H1 (cell line): ENCODE results near the gene CAMTA1. TPM values are rescaled to one million over a fixed set of nuclear protein-coding genes. Genes with fewer than 3 reads are reported as not detected.
A peak's percentile ranks its signal among the peaks of the same experiment; 100 is the strongest.

Experiments
- CTCF ChIA-PET: fragments of 300-600 bp; sonication (Branson Sonifier 250); formaldehyde crosslinking; loops from one replicate; lab custom pipeline; 2021; ENCODE audit not compliant: partially characterized antibody; lab: Charles Lee
- POLR2A ChIA-PET: fragments of 300-600 bp; sonication (Branson Sonifier 250); formaldehyde crosslinking; loops from one replicate; lab custom pipeline; 2021; ENCODE audit warnings: inconsistent platforms; ENCODE audit not compliant: partially characterized antibody; lab: Charles Lee
- DNase-seq, 2 experiments: peaks; one replicate each; pipeline versions ENCODE4 v3.0.0 to v3.0.0-alpha.2; 2010 to 2022; ENCODE audit warnings: low spot score in 2 of 2, low read depth in 1 of 2, mixed read lengths in 1 of 2
- FAIRE-seq: peaks from 2 replicates; lab custom pipeline; 2011; peaks lifted over from hg19 to GRCh38; lab: Jason Lieb, UNC
- H2AFZ ChIP-seq: 2 replicates; pipeline ENCODE4 v1.8.1; 2012; ENCODE audit warnings: low read length, inconsistent platforms
- H2AK5ac ChIP-seq: 2 replicates; pipeline ENCODE4 v1.6.1; 2013; ENCODE audit warnings: low read depth, low read length
- H2BK120ac ChIP-seq: replicated peaks from 2 replicates; pipeline ENCODE3; 2013; ENCODE audit warnings: low read depth, low read length, inconsistent platforms
- H2BK12ac ChIP-seq: 2 replicates; pipeline ENCODE4 v1.6.1; 2013; ENCODE audit warnings: low read depth, low read length
- H2BK15ac ChIP-seq: 2 replicates; pipeline ENCODE4 v1.6.1; 2013; ENCODE audit warnings: low read length
- H2BK20ac ChIP-seq: 2 replicates; pipeline ENCODE4 v1.6.1; 2013; ENCODE audit warnings: low read length
- H2BK5ac ChIP-seq: 2 replicates; pipeline ENCODE4 v1.6.1; 2013; ENCODE audit warnings: low read depth, low read length
- H3K14ac ChIP-seq: 2 replicates; pipeline ENCODE4 v1.6.1; 2013; ENCODE audit warnings: inconsistent platforms; ENCODE audit not compliant: insufficient read length
- H3K18ac ChIP-seq: 2 replicates; pipeline ENCODE4 v1.6.1; 2013; ENCODE audit warnings: low read length; ENCODE audit errors: extremely low read depth
- H3K23ac ChIP-seq: 2 replicates; pipeline ENCODE4 v1.6.1; 2013; ENCODE audit warnings: inconsistent platforms; ENCODE audit not compliant: insufficient read length
- H3K23me2 ChIP-seq: 2 replicates; pipeline ENCODE4 v1.6.1; 2013; ENCODE audit warnings: low read depth, low read length
- H3K27ac ChIP-seq: 2 replicates; pipeline ENCODE4 v1.6.1; 2011; ENCODE audit warnings: low read depth, low read length, inconsistent platforms
- H3K27me3 ChIP-seq, 4 experiments: replicated peaks in 1 of 4; 1 replicate in 1 of 4; 2 replicates in 3 of 4; pipeline versions ENCODE4 v1.6.1 to v1.8.1; 2011 to 2013; ENCODE audit warnings: low read length in 3 of 4, mild to moderate bottlenecking in 3 of 4, inconsistent platforms in 2 of 4, mixed read lengths in 2 of 4, moderate library complexity in 1 of 4; ENCODE audit not compliant: control insufficient read depth in 3 of 4, insufficient read depth in 3 of 4; ENCODE audit errors: extremely low read depth in 1 of 4
- H3K36me3 ChIP-seq, 4 experiments: 2 replicates each; pipeline versions ENCODE4 v1.6.1 to v1.8.1; 2011 to 2013; ENCODE audit warnings: mild to moderate bottlenecking in 4 of 4, low read length in 3 of 4, moderate library complexity in 2 of 4, control low read depth in 1 of 4, inconsistent platforms in 1 of 4; ENCODE audit not compliant: insufficient read depth in 4 of 4, control insufficient read depth in 2 of 4
- H3K4ac ChIP-seq: replicated peaks from 2 replicates; pipeline ENCODE3; 2013; ENCODE audit warnings: low read length, low read depth, mixed read lengths, inconsistent platforms; ENCODE audit not compliant: insufficient read length
- H3K4me1 ChIP-seq, 4 experiments: replicated peaks in 1 of 4; 1 replicate in 1 of 4; 2 replicates in 3 of 4; pipeline versions ENCODE4 v1.6.1 to v1.8.1; 2011 to 2013; ENCODE audit warnings: low read length in 3 of 4, inconsistent platforms in 2 of 4, mixed read lengths in 1 of 4; ENCODE audit not compliant: insufficient read depth in 4 of 4, control insufficient read depth in 3 of 4
- H3K4me2 ChIP-seq, 2 experiments: 2 replicates each; pipeline versions ENCODE4 v1.6.1 to v1.8.1; 2011 to 2013; ENCODE audit warnings: low read depth in 2 of 2, low read length in 2 of 2, control low read depth in 1 of 2, inconsistent platforms in 1 of 2, mild to moderate bottlenecking in 1 of 2; ENCODE audit not compliant: insufficient read depth in 1 of 2
- H3K4me3 ChIP-seq, 4 experiments: fragments of 200-600, 300-600 bp in 1 of 4; sonication (generic), shearing (Covaris generic), sonication (Bioruptor Twin) in 1 of 4; 2 replicates each; pipeline versions ENCODE4 v1.5.1 to v1.8.1; 2011 to 2016; ENCODE audit warnings: low read length in 4 of 4, low read depth in 3 of 4, control low read depth in 2 of 4, inconsistent platforms in 2 of 4, mild to moderate bottlenecking in 2 of 4, mixed read lengths in 1 of 4, moderate library complexity in 1 of 4; ENCODE audit not compliant: insufficient read depth in 2 of 4; ENCODE audit errors: extremely low read depth in 1 of 4
- H3K56ac ChIP-seq: replicated peaks from 2 replicates; pipeline ENCODE3; 2013; ENCODE audit warnings: low read depth, mild to moderate bottlenecking, mixed read lengths, low read length, inconsistent platforms; ENCODE audit not compliant: insufficient read length
- H3K79me1 ChIP-seq: 2 replicates; pipeline ENCODE4 v1.6.1; 2013; ENCODE audit warnings: low read depth, low read length, control low read depth
- H3K79me2 ChIP-seq, 2 experiments: 2 replicates each; pipeline versions ENCODE4 v1.6.1 to v1.8.1; 2012 to 2013; ENCODE audit warnings: low read length in 2 of 2, mild to moderate bottlenecking in 2 of 2, inconsistent platforms in 1 of 2; ENCODE audit not compliant: insufficient read depth in 2 of 2, control insufficient read depth in 1 of 2
- H3K9ac ChIP-seq, 4 experiments: replicated peaks in 1 of 4; 1 replicate in 1 of 4; 2 replicates in 3 of 4; pipeline versions ENCODE4 v1.6.1 to v1.8.1; 2011 to 2013; ENCODE audit warnings: low read depth in 3 of 4, low read length in 3 of 4, control low read depth in 2 of 4, mild to moderate bottlenecking in 2 of 4, moderate library complexity in 2 of 4, inconsistent platforms in 1 of 4; ENCODE audit errors: extremely low read depth in 1 of 4
- H3K9me3 ChIP-seq, 2 experiments: 2 replicates each; pipeline versions ENCODE4 v1.6.1 to v1.8.1; 2012 to 2013; ENCODE audit warnings: mild to moderate bottlenecking in 2 of 2, moderate library complexity in 2 of 2, control low read depth in 1 of 2, inconsistent platforms in 1 of 2, low read depth in 1 of 2, low read length in 1 of 2, mixed read lengths in 1 of 2; ENCODE audit not compliant: insufficient read depth in 2 of 2
- H4K20me1 ChIP-seq, 2 experiments: replicated peaks in 1 of 2; 2 replicates each; pipeline versions ENCODE3 to v1.8.1; 2011 to 2013; ENCODE audit warnings: inconsistent platforms in 2 of 2, low read length in 2 of 2, mild to moderate bottlenecking in 1 of 2; ENCODE audit not compliant: insufficient read depth in 2 of 2, control insufficient read depth in 1 of 2
- H4K5ac ChIP-seq: 2 replicates; pipeline ENCODE4 v1.6.1; 2013; ENCODE audit warnings: low read length, low read depth, mixed read lengths, inconsistent platforms; ENCODE audit not compliant: insufficient read length
- H4K8ac ChIP-seq: 2 replicates; pipeline ENCODE4 v1.8.0; 2013; ENCODE audit warnings: mild to moderate bottlenecking, moderate library complexity, low read length, inconsistent platforms; ENCODE audit not compliant: insufficient read depth; ENCODE audit errors: extremely low read depth
- H4K91ac ChIP-seq: replicated peaks from 2 replicates; pipeline ENCODE3; 2013; ENCODE audit warnings: low read length, mixed read lengths, inconsistent platforms; ENCODE audit not compliant: insufficient read length
- ASH2L ChIP-seq: fragments of 200-600, 300-600 bp; sonication (generic); IDR thresholded peaks from one replicate; pipeline ENCODE4 v1.7.1; 2017; ENCODE audit warnings: low read length
- BCL11A ChIP-seq, 2 experiments: IDR thresholded peaks; one replicate each; pipeline ENCODE4 v1.6.1; 2011; ENCODE audit warnings: low read depth in 2 of 2, low read length in 2 of 2, mild to moderate bottlenecking in 2 of 2
- CHD1 ChIP-seq: IDR thresholded peaks from 2 replicates; pipeline ENCODE4 v1.6.1; 2012; ENCODE audit warnings: low read depth, low read length, improper control_type of control experiment
- CREB1 ChIP-seq: IDR thresholded peaks from 2 replicates; pipeline ENCODE4 v1.6.1; 2012; ENCODE audit warnings: inconsistent platforms
- HDAC2 ChIP-seq, 2 experiments: fragments of 300-600 bp in 1 of 2; sonication (generic) in 1 of 2; IDR thresholded peaks; 2 replicates each; pipeline ENCODE4 v1.6.1; 2011 to 2012; ENCODE audit warnings: low read depth in 2 of 2, low read length in 2 of 2, mild to moderate bottlenecking in 2 of 2, moderate library complexity in 2 of 2, borderline replicate concordance in 1 of 2, inconsistent platforms in 1 of 2
- JUND ChIP-seq: IDR thresholded peaks from 2 replicates; pipeline ENCODE4 v1.6.1; 2011; ENCODE audit warnings: mild to moderate bottlenecking, improper control_type of control experiment, low read length
- RAD21 ChIP-seq, 2 experiments: IDR thresholded peaks in 1 of 2; conservative IDR thresholded peaks in 1 of 2; 2 replicates each; pipeline ENCODE4 v1.6.1; 2011; ENCODE audit warnings: low read depth in 2 of 2, low read length in 2 of 2, improper control_type of control experiment in 1 of 2, inconsistent platforms in 1 of 2, mild to moderate bottlenecking in 1 of 2, moderate library complexity in 1 of 2
- RBBP5 ChIP-seq: IDR thresholded peaks from 2 replicates; pipeline ENCODE4 v1.7.1; 2012; ENCODE audit warnings: low read depth, mild to moderate bottlenecking, inconsistent platforms, low read length, moderate library complexity, borderline replicate concordance
- SRF ChIP-seq: IDR thresholded peaks from 2 replicates; pipeline ENCODE4 v1.6.1; 2011; ENCODE audit warnings: mild to moderate bottlenecking, low read depth, low read length, moderate library complexity
- SUZ12 ChIP-seq: fragments of 200-600 bp; sonication (generic); IDR thresholded peaks from 2 replicates; pipeline ENCODE4 v1.6.1; 2012; ENCODE audit warnings: mild to moderate bottlenecking, inconsistent platforms, low read length, moderate library complexity, mixed read lengths
- TAF7 ChIP-seq: optimal IDR thresholded peaks from 2 replicates; pipeline ENCODE3; 2011; ENCODE audit warnings: low read depth, mild to moderate bottlenecking, inconsistent platforms, low read length, moderate library complexity, borderline replicate concordance
- TBP ChIP-seq: IDR thresholded peaks from 2 replicates; pipeline ENCODE4 v1.6.1; 2011; ENCODE audit warnings: low read depth, low read length, improper control_type of control experiment
- WGBS, 2 experiments: shearing (Covaris generic) in 1 of 2; methylation state at CpG; one replicate each; pipeline versions ENCODE4 v1.1.6 to v1.1.7; 2013 to 2015; ENCODE audit warnings: low lambda C conversion rate in 2 of 2, mixed read lengths in 2 of 2, inconsistent platforms in 1 of 2, low coverage in 1 of 2, missing lambda C conversion rate in 1 of 2; ENCODE audit not compliant: insufficient replicate concordance in 2 of 2, insufficient coverage in 1 of 2, insufficient read length in 1 of 2; ENCODE audit errors: extremely low coverage in 1 of 2, missing lambda C conversion rate in 1 of 2; 5-methylcytosine and 5-hydroxymethylcytosine counted together
- polyA plus RNA-seq, 7 experiments: library from polyadenylated mRNA; depleted of rRNA in 3 of 7; stranded (reverse) in 5 of 7; unstranded in 2 of 7; fragments of >200 nt in 5 of 7; fragments of 200-250 nt in 2 of 7; gene quantifications; 1 replicate in 5 of 7; 2 replicates in 1 of 7; 4 replicates in 1 of 7; pipeline versions ENCODE4 v1.2.1 to v1.2.3, GENCODE V29; 2011 to 2013; ENCODE audit warnings: missing spikeins in 2 of 7, mixed read lengths in 2 of 7
- total RNA-seq: library from RNA; stranded (reverse); fragmentation: NEBNext Ultra II Directional; extraction: Animal tissue kit (Norgen Biotek cat#: 25700); gene quantifications from 2 replicates; pipeline ENCODE4 v1.2.1, GENCODE V29; 2021

Gene CAMTA1
- total and polyA plus RNA-seq, 2 of the 8 experiments (the other 6 are each of a cell fraction or from before 2014, with no cell fraction given): 65.0 to 119 TPM

GRCh38 chr1:7222695-7223015 is 437.4 kb downstream of the CAMTA1 start:
- Histone ChIP-seq H3K4me1 (no peaks in the 10 kb centered on the region; a peak in 1 of 7 replicates), H3K27ac (no peak overlapping the region), H3K18ac (no peak overlapping the region), H2BK20ac (no peak overlapping the region), H3K56ac (no peak overlapping the region), H4K20me1 (no peaks in the 10 kb centered on the region), H3K23ac (no peak overlapping the region), H2BK12ac (0 out of 2 replicates have a peak overlapping the region, but pooled peaks have one; percentile 14), H3K23me2 (no peaks in the 10 kb centered on the region), H3K4me2 (no peak overlapping the region), H3K9me3 (no peaks in the 10 kb centered on the region), H3K14ac (no peak overlapping the region), H3K79me2 (no peaks in the 10 kb centered on the region), H4K91ac (no peak overlapping the region), H2AFZ (no peak overlapping the region), H2BK15ac (no peak overlapping the region), H2AK5ac (no peak overlapping the region), H2BK5ac (no peak overlapping the region), H3K27me3 (no peaks in the 10 kb centered on the region), H2BK120ac (no peak overlapping the region), H3K36me3 (no peaks in the 10 kb centered on the region), H3K4ac (no peak overlapping the region), H3K79me1 (no peaks in the 10 kb centered on the region), H3K9ac (no peak overlapping the region), H3K4me3 (no peak overlapping the region), H4K8ac (no peak overlapping the region), H4K5ac (no peak overlapping the region)
- FAIRE-seq: no peak
- WGBS, 2 experiments: 94% methylated on average over 7 of the region's 7 CpGs; no CpG with 5 or more reads in 1 of the 2 experiments
- CTCF ChIA-PET: interaction anchor here (0.6 to 2.5 kb wide), 4 partner anchors 13 to 252 kb away, joined by 3 to 9 read pairs (median 4); no protein-coding TSS in a partner anchor
- no peak for DNase-seq
- TF ChIP-seq CHD1 (no peak), SRF (no peak), RBBP5 (no peak), CREB1 (no peak), JUND (no peak), RAD21 (IDR thresholded peaks at IDR 0.05 in 1 of 2, conservative IDR thresholded peaks at IDR 0.05 in 1 of 2; ENCODE audit: low read depth in 2 of 2, low read length in 2 of 2) (no peak), HDAC2 (IDR thresholded peaks at IDR 0.05; ENCODE audit: borderline replicate concordance in 1 of 2, low read depth in 2 of 2, low read length in 2 of 2) (no peak), TAF7 (no peak), SUZ12 (no peak), TBP (no peak), BCL11A (IDR thresholded peaks at IDR 0.05; ENCODE audit: low read depth in 2 of 2, low read length in 2 of 2) (no peak), ASH2L (no peak)
- POLR2A ChIA-PET: no interaction called here
